Liver (tissue), 9 donors: ENCODE measurements around the gene OSGIN1. TPM values are rescaled to one million over a fixed set of nuclear protein-coding genes. Genes with fewer than 3 reads are reported as not detected.

Experiments used
- DNase-seq: peaks from one replicate; pipeline ENCODE4 v3.0.0-alpha.2; 2017; ENCODE audit warnings: low spot score
- H3K27ac ChIP-seq, 2 donors: one replicate each; pipeline ENCODE4 v1.7.0; 2013; ENCODE audit warnings: inconsistent platforms in 2 of 2, low read length in 2 of 2, control low read depth in 1 of 2, low read depth in 1 of 2, mild to moderate bottlenecking in 1 of 2
- H3K27me3 ChIP-seq, 4 donors: one replicate each; pipeline versions ENCODE4 v1.6.1 to v1.7.0; 2013; ENCODE audit warnings: low read length in 3 of 4, inconsistent platforms in 1 of 4, mild to moderate bottlenecking in 1 of 4, moderate library complexity in 1 of 4; ENCODE audit not compliant: control insufficient read depth in 4 of 4, insufficient read depth in 4 of 4
- H3K36me3 ChIP-seq, 4 donors: one replicate each; pipeline versions ENCODE4 v1.6.1 to v1.7.0; 2013; ENCODE audit warnings: low read length in 3 of 4, mild to moderate bottlenecking in 3 of 4, low read depth in 1 of 4, moderate library complexity in 1 of 4; ENCODE audit not compliant: control insufficient read depth in 4 of 4, insufficient read depth in 3 of 4
- H3K4me1 ChIP-seq, 4 donors: one replicate each; pipeline versions ENCODE4 v1.6.1 to v1.7.0; 2013; ENCODE audit warnings: low read length in 3 of 4, mild to moderate bottlenecking in 3 of 4, moderate library complexity in 1 of 4; ENCODE audit not compliant: control insufficient read depth in 4 of 4, insufficient read depth in 4 of 4
- H3K4me3 ChIP-seq, 3 donors: one replicate each; pipeline versions ENCODE4 v1.6.1 to v1.7.0; 2013; ENCODE audit warnings: low read length in 3 of 3, control low read depth in 1 of 3, low read depth in 1 of 3, mild to moderate bottlenecking in 1 of 3
- H3K9ac ChIP-seq, 2 donors: one replicate each; pipeline ENCODE4 v1.7.0; 2013; ENCODE audit warnings: low read length in 2 of 2, mild to moderate bottlenecking in 2 of 2, moderate library complexity in 2 of 2, control low read depth in 1 of 2, low read depth in 1 of 2
- H3K9me3 ChIP-seq, 4 donors: one replicate each; pipeline versions ENCODE4 v1.6.1 to v1.7.0; 2013; ENCODE audit warnings: low read length in 3 of 4; ENCODE audit not compliant: control insufficient read depth in 4 of 4
- FOXA1 ChIP-seq: IDR thresholded peaks from 2 replicates; pipeline ENCODE4 v1.6.1; 2016; ENCODE audit warnings: antibody characterized with exemption
- RAD21 ChIP-seq, 2 donors: IDR thresholded peaks; 2 replicates each; pipeline ENCODE4 v1.6.1; 2016; ENCODE audit warnings: antibody characterized with exemption in 2 of 2, mild to moderate bottlenecking in 2 of 2
- RXRA ChIP-seq, 2 donors: IDR thresholded peaks; 2 replicates each; pipeline ENCODE4 v1.6.1; 2017 to 2018; ENCODE audit warnings: antibody characterized with exemption in 2 of 2, mild to moderate bottlenecking in 1 of 2
- WGBS: extraction: QIAGEN DNeasy Blood & Tissue Kit; methylation state at CpG from one replicate; pipeline ENCODE4 v1.1.7; 2013; 5-methylcytosine and 5-hydroxymethylcytosine counted together
- polyA plus RNA-seq, 2 donors: library from polyadenylated mRNA; stranded (reverse) in 1 of 2; unstranded in 1 of 2; fragments of 200-250 nt in 1 of 2; fragments of >200 nt in 1 of 2; fragmentation: Nextera tagmentation in 1 of 2; extraction: Ambion mirVana in 1 of 2; gene quantifications; one replicate each; pipeline versions ENCODE4 v1.2.1 to v1.2.3, GENCODE V29; 2013 to 2015
- total RNA-seq, 2 donors: library from RNA; depleted of rRNA; stranded (reverse); fragments of >200 nt; gene quantifications; one replicate each; pipeline ENCODE4 v1.2.3, GENCODE V29; 2014
- TF ChIP-seq, protein P1 (sequence below): IDR thresholded peaks from 2 replicates; pipeline ENCODE4 v1.6.1; 2016; ENCODE audit warnings: antibody characterized with exemption
- TF ChIP-seq, protein P2 (sequence below): IDR thresholded peaks from 2 replicates; pipeline ENCODE4 v1.6.1; 2016; ENCODE audit warnings: antibody characterized with exemption, mild to moderate bottlenecking
- TF ChIP-seq, protein P3 (sequence below): fragments of 150-350 bp; IDR thresholded peaks from 2 replicates; pipeline ENCODE4 v1.5.1; 2017; ENCODE audit warnings: improper control_type of control experiment, low read depth, low read length; ENCODE audit not compliant: missing input control
- donor health status: healthy.
- donor health status: healthy.
- donor health status: healthy.
- donor health status: healthy.
- donor health status: healthy.

OSGIN1 gene
- total and polyA plus RNA-seq, 4 donors, result 7.1 to 90.4 (median 60.4) TPM

DNA sequence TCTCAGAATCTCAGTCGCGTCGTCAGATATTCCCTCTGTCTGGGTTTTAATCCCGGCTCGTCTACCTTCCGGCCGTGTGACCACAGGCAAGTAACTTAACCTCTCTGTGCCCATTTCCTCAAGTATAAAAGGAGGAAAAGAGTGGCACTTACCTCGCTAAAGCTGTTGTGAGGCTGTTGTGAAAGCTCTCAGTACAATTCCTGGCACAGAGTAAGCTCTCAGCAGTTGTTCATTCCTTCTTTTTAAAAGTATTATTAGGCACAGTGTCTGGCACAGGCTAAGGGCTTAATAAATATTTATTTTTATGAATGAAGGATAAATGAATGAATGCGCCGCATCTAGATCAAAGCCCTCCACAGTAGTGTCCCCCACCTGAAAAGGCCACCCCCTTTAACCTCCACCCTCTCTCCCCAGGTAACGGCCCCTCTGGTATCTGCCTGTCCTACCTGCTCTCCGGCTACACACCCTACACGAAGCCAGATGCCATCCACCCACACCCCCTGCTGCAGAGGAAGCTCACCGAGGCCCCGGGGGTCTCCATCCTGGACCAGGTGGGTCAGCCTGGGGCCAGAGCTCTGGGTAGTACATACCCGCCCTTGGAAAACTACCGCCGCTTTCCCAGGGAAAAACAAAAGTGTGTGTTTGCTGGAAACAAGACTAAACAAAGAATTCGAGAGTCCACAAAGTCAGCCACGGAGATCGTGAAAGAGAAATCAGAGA is 6.0 kb downstream of the OSGIN1 start:
- Histone ChIP-seq H3K4me3 (no peak overlapping the region), H3K4me1 (peaks cover 0 to 26% (median 18%) of the 10 kb centered on the region in 4 donors), H3K9ac (no peak overlapping the region), H3K36me3 (peaks cover 20 to 59% (median 56%) of the 10 kb centered on the region in 4 donors), H3K9me3 (no peaks in the 10 kb centered on the region), H3K27me3 (no peaks in the 10 kb centered on the region), H3K27ac (no peak overlapping the region)
- WGBS, result 77% methylated on average over 21 of the region's 21 CpGs
- DNase-seq, result no peak
- TF ChIP-seq RXRA (IDR thresholded peaks at IDR 0.05), result no peak

DNA sequence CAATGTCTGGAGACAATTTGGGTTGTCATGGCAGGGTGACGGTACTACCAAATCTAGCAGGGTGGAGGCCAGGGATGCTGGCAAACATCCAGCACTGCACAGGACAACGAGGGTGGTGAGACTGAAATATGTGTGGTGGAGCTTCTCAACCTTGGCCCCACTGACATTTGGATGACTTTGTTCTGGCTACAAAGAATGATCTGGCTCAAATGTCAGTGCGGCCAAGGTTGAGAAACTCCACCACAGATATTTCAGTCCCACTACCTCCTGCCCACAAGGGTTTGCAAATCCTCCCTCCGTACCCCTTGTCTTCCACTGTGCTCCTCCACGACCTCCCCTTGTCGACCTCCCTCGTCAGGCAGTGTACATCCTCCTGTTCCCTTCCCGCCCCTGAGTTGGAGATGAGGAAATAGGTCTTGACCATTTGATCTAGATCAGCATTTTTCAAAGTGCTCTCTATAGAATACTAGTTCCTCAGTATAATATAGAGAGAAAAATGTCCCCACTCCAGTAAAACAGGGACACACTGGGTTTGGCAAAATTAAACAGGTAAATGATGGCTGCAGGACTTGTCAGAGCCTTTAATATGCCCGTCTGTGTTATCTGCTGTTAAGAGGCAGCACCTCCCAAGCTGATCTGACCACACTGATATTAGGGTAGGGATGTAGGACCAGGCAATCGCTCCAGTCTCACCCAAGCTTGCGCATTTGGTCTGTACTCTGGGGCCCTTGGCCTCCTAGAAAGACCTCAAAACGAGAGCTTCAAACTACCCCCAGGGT is 6.8 kb downstream of the OSGIN1 start:
- no peaks in the 10 kb centered on the region for H3K9me3 ChIP-seq
- H3K9ac ChIP-seq, result no peak overlapping the region
- no peak overlapping the region for H3K4me3 ChIP-seq
- DNase-seq, result no peak
- 70% methylated on average over 12 of the region's 12 CpGs for WGBS
- peaks cover 21 to 64% (median 63%) of the 10 kb centered on the region in 4 donors for H3K36me3 ChIP-seq
- no peaks in the 10 kb centered on the region for H3K27me3 ChIP-seq
- peaks cover 0 to 20% (median 12%) of the 10 kb centered on the region in 4 donors for H3K4me1 ChIP-seq
- TF ChIP-seq FOXA1, result no peak
- TF ChIP-seq RAD21 (IDR thresholded peaks at IDR 0.05), result no peak
- no peak overlapping the region for H3K27ac ChIP-seq

DNA sequence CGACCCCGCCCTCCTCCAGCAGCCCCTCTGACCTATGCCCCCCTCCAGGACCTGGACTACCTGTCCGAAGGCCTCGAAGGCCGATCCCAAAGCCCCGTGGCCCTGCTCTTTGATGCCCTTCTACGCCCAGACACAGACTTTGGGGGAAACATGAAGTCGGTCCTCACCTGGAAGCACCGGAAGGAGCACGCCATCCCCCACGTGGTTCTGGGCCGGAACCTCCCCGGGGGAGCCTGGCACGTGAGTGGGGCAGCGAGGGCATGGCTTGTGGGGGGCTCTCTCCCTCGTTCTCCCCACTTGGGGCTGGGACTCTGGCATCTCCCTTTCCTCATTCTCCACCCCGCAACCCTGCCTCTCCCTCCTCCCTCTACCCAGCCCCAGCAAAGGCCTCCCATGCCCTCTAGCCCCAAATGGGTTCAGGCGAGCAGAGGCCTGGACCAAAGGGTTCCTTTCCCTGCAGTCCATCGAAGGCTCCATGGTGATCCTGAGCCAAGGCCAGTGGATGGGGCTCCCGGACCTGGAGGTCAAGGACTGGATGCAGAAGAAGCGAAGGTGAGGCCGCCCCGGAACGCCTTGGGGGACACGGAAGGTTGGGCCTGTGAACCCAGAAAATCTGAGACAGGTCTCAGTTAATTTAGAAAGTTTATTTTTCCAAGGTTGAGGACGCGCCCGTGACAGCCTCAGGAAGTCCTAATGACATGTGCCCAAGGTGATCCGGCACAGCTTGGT is 7.6 kb downstream of the OSGIN1 start:
- H3K27me3 ChIP-seq, result no peaks in the 10 kb centered on the region
- no peak overlapping the region for H3K9ac ChIP-seq
- H3K36me3 ChIP-seq, result peaks cover 23 to 72% (median 64%) of the 10 kb centered on the region in 4 donors
- no peaks in the 10 kb centered on the region for H3K9me3 ChIP-seq
- H3K4me3 ChIP-seq, result no peak overlapping the region
- no peak overlapping the region for H3K27ac ChIP-seq
- 86% methylated on average over 29 of the region's 29 CpGs for WGBS
- TF ChIP-seq, protein P1, sequence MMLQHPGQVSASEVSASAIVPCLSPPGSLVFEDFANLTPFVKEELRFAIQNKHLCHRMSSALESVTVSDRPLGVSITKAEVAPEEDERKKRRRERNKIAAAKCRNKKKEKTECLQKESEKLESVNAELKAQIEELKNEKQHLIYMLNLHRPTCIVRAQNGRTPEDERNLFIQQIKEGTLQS, result no peak
- no peak for TF ChIP-seq RAD21 (IDR thresholded peaks at IDR 0.05)
- TF ChIP-seq, protein P2, sequence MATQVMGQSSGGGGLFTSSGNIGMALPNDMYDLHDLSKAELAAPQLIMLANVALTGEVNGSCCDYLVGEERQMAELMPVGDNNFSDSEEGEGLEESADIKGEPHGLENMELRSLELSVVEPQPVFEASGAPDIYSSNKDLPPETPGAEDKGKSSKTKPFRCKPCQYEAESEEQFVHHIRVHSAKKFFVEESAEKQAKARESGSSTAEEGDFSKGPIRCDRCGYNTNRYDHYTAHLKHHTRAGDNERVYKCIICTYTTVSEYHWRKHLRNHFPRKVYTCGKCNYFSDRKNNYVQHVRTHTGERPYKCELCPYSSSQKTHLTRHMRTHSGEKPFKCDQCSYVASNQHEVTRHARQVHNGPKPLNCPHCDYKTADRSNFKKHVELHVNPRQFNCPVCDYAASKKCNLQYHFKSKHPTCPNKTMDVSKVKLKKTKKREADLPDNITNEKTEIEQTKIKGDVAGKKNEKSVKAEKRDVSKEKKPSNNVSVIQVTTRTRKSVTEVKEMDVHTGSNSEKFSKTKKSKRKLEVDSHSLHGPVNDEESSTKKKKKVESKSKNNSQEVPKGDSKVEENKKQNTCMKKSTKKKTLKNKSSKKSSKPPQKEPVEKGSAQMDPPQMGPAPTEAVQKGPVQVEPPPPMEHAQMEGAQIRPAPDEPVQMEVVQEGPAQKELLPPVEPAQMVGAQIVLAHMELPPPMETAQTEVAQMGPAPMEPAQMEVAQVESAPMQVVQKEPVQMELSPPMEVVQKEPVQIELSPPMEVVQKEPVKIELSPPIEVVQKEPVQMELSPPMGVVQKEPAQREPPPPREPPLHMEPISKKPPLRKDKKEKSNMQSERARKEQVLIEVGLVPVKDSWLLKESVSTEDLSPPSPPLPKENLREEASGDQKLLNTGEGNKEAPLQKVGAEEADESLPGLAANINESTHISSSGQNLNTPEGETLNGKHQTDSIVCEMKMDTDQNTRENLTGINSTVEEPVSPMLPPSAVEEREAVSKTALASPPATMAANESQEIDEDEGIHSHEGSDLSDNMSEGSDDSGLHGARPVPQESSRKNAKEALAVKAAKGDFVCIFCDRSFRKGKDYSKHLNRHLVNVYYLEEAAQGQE, result no peak
- TF ChIP-seq, protein P3, sequence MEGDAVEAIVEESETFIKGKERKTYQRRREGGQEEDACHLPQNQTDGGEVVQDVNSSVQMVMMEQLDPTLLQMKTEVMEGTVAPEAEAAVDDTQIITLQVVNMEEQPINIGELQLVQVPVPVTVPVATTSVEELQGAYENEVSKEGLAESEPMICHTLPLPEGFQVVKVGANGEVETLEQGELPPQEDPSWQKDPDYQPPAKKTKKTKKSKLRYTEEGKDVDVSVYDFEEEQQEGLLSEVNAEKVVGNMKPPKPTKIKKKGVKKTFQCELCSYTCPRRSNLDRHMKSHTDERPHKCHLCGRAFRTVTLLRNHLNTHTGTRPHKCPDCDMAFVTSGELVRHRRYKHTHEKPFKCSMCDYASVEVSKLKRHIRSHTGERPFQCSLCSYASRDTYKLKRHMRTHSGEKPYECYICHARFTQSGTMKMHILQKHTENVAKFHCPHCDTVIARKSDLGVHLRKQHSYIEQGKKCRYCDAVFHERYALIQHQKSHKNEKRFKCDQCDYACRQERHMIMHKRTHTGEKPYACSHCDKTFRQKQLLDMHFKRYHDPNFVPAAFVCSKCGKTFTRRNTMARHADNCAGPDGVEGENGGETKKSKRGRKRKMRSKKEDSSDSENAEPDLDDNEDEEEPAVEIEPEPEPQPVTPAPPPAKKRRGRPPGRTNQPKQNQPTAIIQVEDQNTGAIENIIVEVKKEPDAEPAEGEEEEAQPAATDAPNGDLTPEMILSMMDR, result no peak
- TF ChIP-seq FOXA1, result no peak
- TF ChIP-seq RXRA (IDR thresholded peaks at IDR 0.05), result no peak
- DNase-seq, result no peak
- H3K4me1 ChIP-seq, result peaks cover 0 to 12% (median 6%) of the 10 kb centered on the region in 4 donors
